H1 (cell line): Measurements from ENCODE around the gene BCL2L1. TPM values are rescaled to one million over a fixed set of nuclear protein-coding genes. Genes with fewer than 3 reads are reported as not detected.

Experiments
- CTCF ChIA-PET: fragments of 300-600 bp; sonication (Branson Sonifier 250); formaldehyde crosslinking; loops from one replicate; lab custom pipeline; 2021; ENCODE audit not compliant: partially characterized antibody; lab: Charles Lee
- POLR2A ChIA-PET: fragments of 300-600 bp; sonication (Branson Sonifier 250); formaldehyde crosslinking; loops from one replicate; lab custom pipeline; 2021; ENCODE audit warnings: inconsistent platforms; ENCODE audit not compliant: partially characterized antibody; lab: Charles Lee
- DNase-seq, 2 experiments: peaks; one replicate each; pipeline versions ENCODE4 v3.0.0 to v3.0.0-alpha.2; 2010 to 2022; ENCODE audit warnings: low spot score in 2 of 2, low read depth in 1 of 2, mixed read lengths in 1 of 2
- FAIRE-seq: peaks from 2 replicates; lab custom pipeline; 2011; peaks lifted over from hg19 to GRCh38; lab: Jason Lieb, UNC
- H2AFZ ChIP-seq: 2 replicates; pipeline ENCODE4 v1.8.1; 2012; ENCODE audit warnings: low read length, inconsistent platforms
- H2AK5ac ChIP-seq: 2 replicates; pipeline ENCODE4 v1.6.1; 2013; ENCODE audit warnings: low read depth, low read length
- H2BK120ac ChIP-seq: replicated peaks from 2 replicates; pipeline ENCODE3; 2013; ENCODE audit warnings: low read depth, low read length, inconsistent platforms
- H2BK12ac ChIP-seq: 2 replicates; pipeline ENCODE4 v1.6.1; 2013; ENCODE audit warnings: low read depth, low read length
- H2BK15ac ChIP-seq: 2 replicates; pipeline ENCODE4 v1.6.1; 2013; ENCODE audit warnings: low read length
- H2BK20ac ChIP-seq: 2 replicates; pipeline ENCODE4 v1.6.1; 2013; ENCODE audit warnings: low read length
- H2BK5ac ChIP-seq: 2 replicates; pipeline ENCODE4 v1.6.1; 2013; ENCODE audit warnings: low read depth, low read length
- H3K14ac ChIP-seq: 2 replicates; pipeline ENCODE4 v1.6.1; 2013; ENCODE audit warnings: inconsistent platforms; ENCODE audit not compliant: insufficient read length
- H3K18ac ChIP-seq: 2 replicates; pipeline ENCODE4 v1.6.1; 2013; ENCODE audit warnings: low read length; ENCODE audit errors: extremely low read depth
- H3K23ac ChIP-seq: 2 replicates; pipeline ENCODE4 v1.6.1; 2013; ENCODE audit warnings: inconsistent platforms; ENCODE audit not compliant: insufficient read length
- H3K23me2 ChIP-seq: 2 replicates; pipeline ENCODE4 v1.6.1; 2013; ENCODE audit warnings: low read depth, low read length
- H3K27ac ChIP-seq: 2 replicates; pipeline ENCODE4 v1.6.1; 2011; ENCODE audit warnings: low read depth, low read length, inconsistent platforms
- H3K27me3 ChIP-seq, 4 experiments: replicated peaks in 1 of 4; 1 replicate in 1 of 4; 2 replicates in 3 of 4; pipeline versions ENCODE4 v1.6.1 to v1.8.1; 2011 to 2013; ENCODE audit warnings: low read length in 3 of 4, mild to moderate bottlenecking in 3 of 4, inconsistent platforms in 2 of 4, mixed read lengths in 2 of 4, moderate library complexity in 1 of 4; ENCODE audit not compliant: control insufficient read depth in 3 of 4, insufficient read depth in 3 of 4; ENCODE audit errors: extremely low read depth in 1 of 4
- H3K36me3 ChIP-seq, 4 experiments: 2 replicates each; pipeline versions ENCODE4 v1.6.1 to v1.8.1; 2011 to 2013; ENCODE audit warnings: mild to moderate bottlenecking in 4 of 4, low read length in 3 of 4, moderate library complexity in 2 of 4, control low read depth in 1 of 4, inconsistent platforms in 1 of 4; ENCODE audit not compliant: insufficient read depth in 4 of 4, control insufficient read depth in 2 of 4
- H3K4ac ChIP-seq: replicated peaks from 2 replicates; pipeline ENCODE3; 2013; ENCODE audit warnings: low read length, low read depth, mixed read lengths, inconsistent platforms; ENCODE audit not compliant: insufficient read length
- H3K4me1 ChIP-seq, 4 experiments: replicated peaks in 1 of 4; 1 replicate in 1 of 4; 2 replicates in 3 of 4; pipeline versions ENCODE4 v1.6.1 to v1.8.1; 2011 to 2013; ENCODE audit warnings: low read length in 3 of 4, inconsistent platforms in 2 of 4, mixed read lengths in 1 of 4; ENCODE audit not compliant: insufficient read depth in 4 of 4, control insufficient read depth in 3 of 4
- H3K4me2 ChIP-seq, 2 experiments: 2 replicates each; pipeline versions ENCODE4 v1.6.1 to v1.8.1; 2011 to 2013; ENCODE audit warnings: low read depth in 2 of 2, low read length in 2 of 2, control low read depth in 1 of 2, inconsistent platforms in 1 of 2, mild to moderate bottlenecking in 1 of 2; ENCODE audit not compliant: insufficient read depth in 1 of 2
- H3K4me3 ChIP-seq, 4 experiments: fragments of 200-600, 300-600 bp in 1 of 4; sonication (generic), shearing (Covaris generic), sonication (Bioruptor Twin) in 1 of 4; 2 replicates each; pipeline versions ENCODE4 v1.5.1 to v1.8.1; 2011 to 2016; ENCODE audit warnings: low read length in 4 of 4, low read depth in 3 of 4, control low read depth in 2 of 4, inconsistent platforms in 2 of 4, mild to moderate bottlenecking in 2 of 4, mixed read lengths in 1 of 4, moderate library complexity in 1 of 4; ENCODE audit not compliant: insufficient read depth in 2 of 4; ENCODE audit errors: extremely low read depth in 1 of 4
- H3K56ac ChIP-seq: replicated peaks from 2 replicates; pipeline ENCODE3; 2013; ENCODE audit warnings: low read depth, mild to moderate bottlenecking, mixed read lengths, low read length, inconsistent platforms; ENCODE audit not compliant: insufficient read length
- H3K79me1 ChIP-seq: 2 replicates; pipeline ENCODE4 v1.6.1; 2013; ENCODE audit warnings: low read depth, low read length, control low read depth
- H3K79me2 ChIP-seq, 2 experiments: 2 replicates each; pipeline versions ENCODE4 v1.6.1 to v1.8.1; 2012 to 2013; ENCODE audit warnings: low read length in 2 of 2, mild to moderate bottlenecking in 2 of 2, inconsistent platforms in 1 of 2; ENCODE audit not compliant: insufficient read depth in 2 of 2, control insufficient read depth in 1 of 2
- H3K9ac ChIP-seq, 4 experiments: replicated peaks in 1 of 4; 1 replicate in 1 of 4; 2 replicates in 3 of 4; pipeline versions ENCODE4 v1.6.1 to v1.8.1; 2011 to 2013; ENCODE audit warnings: low read depth in 3 of 4, low read length in 3 of 4, control low read depth in 2 of 4, mild to moderate bottlenecking in 2 of 4, moderate library complexity in 2 of 4, inconsistent platforms in 1 of 4; ENCODE audit errors: extremely low read depth in 1 of 4
- H3K9me3 ChIP-seq, 2 experiments: 2 replicates each; pipeline versions ENCODE4 v1.6.1 to v1.8.1; 2012 to 2013; ENCODE audit warnings: mild to moderate bottlenecking in 2 of 2, moderate library complexity in 2 of 2, control low read depth in 1 of 2, inconsistent platforms in 1 of 2, low read depth in 1 of 2, low read length in 1 of 2, mixed read lengths in 1 of 2; ENCODE audit not compliant: insufficient read depth in 2 of 2
- H4K20me1 ChIP-seq, 2 experiments: replicated peaks in 1 of 2; 2 replicates each; pipeline versions ENCODE3 to v1.8.1; 2011 to 2013; ENCODE audit warnings: inconsistent platforms in 2 of 2, low read length in 2 of 2, mild to moderate bottlenecking in 1 of 2; ENCODE audit not compliant: insufficient read depth in 2 of 2, control insufficient read depth in 1 of 2
- H4K5ac ChIP-seq: 2 replicates; pipeline ENCODE4 v1.6.1; 2013; ENCODE audit warnings: low read length, low read depth, mixed read lengths, inconsistent platforms; ENCODE audit not compliant: insufficient read length
- H4K8ac ChIP-seq: 2 replicates; pipeline ENCODE4 v1.8.0; 2013; ENCODE audit warnings: mild to moderate bottlenecking, moderate library complexity, low read length, inconsistent platforms; ENCODE audit not compliant: insufficient read depth; ENCODE audit errors: extremely low read depth
- H4K91ac ChIP-seq: replicated peaks from 2 replicates; pipeline ENCODE3; 2013; ENCODE audit warnings: low read length, mixed read lengths, inconsistent platforms; ENCODE audit not compliant: insufficient read length
- CTBP2 ChIP-seq: IDR thresholded peaks from 2 replicates; pipeline ENCODE4 v1.7.0; 2011; ENCODE audit warnings: borderline replicate concordance, mild to moderate bottlenecking, moderate library complexity, mixed read lengths, low read length; ENCODE audit not compliant: insufficient read depth, insufficient read length
- EGR1 ChIP-seq: IDR thresholded peaks from 2 replicates; pipeline ENCODE4 v1.6.1; 2011; ENCODE audit warnings: low read depth, low read length, borderline replicate concordance
- EP300 ChIP-seq, 2 experiments: IDR thresholded peaks; 1 replicate in 1 of 2; 2 replicates in 1 of 2; pipeline ENCODE4 v1.6.1; 2011 to 2012; ENCODE audit warnings: low read depth in 2 of 2, low read length in 2 of 2, mild to moderate bottlenecking in 2 of 2, borderline replicate concordance in 1 of 2, inconsistent platforms in 1 of 2, moderate library complexity in 1 of 2
- GABPA ChIP-seq: IDR thresholded peaks from 2 replicates; pipeline ENCODE4 v1.6.1; 2011; ENCODE audit warnings: mild to moderate bottlenecking, low read length, moderate library complexity, borderline replicate concordance; ENCODE audit not compliant: insufficient read depth
- HDAC2 ChIP-seq, 2 experiments: fragments of 300-600 bp in 1 of 2; sonication (generic) in 1 of 2; IDR thresholded peaks; 2 replicates each; pipeline ENCODE4 v1.6.1; 2011 to 2012; ENCODE audit warnings: low read depth in 2 of 2, low read length in 2 of 2, mild to moderate bottlenecking in 2 of 2, moderate library complexity in 2 of 2, borderline replicate concordance in 1 of 2, inconsistent platforms in 1 of 2
- KDM4A ChIP-seq: IDR thresholded peaks from one replicate; pipeline ENCODE4 v1.7.1; 2012; ENCODE audit warnings: low read depth, mild to moderate bottlenecking, moderate library complexity, low read length, inconsistent platforms; ENCODE audit not compliant: severe bottlenecking
- NANOG ChIP-seq: IDR thresholded peaks from 2 replicates; pipeline ENCODE4 v1.6.1; 2011; ENCODE audit warnings: low read length, low read depth, mild to moderate bottlenecking, inconsistent platforms; ENCODE audit not compliant: insufficient read depth, poor library complexity, severe bottlenecking
- RFX5 ChIP-seq: IDR thresholded peaks from 2 replicates; pipeline ENCODE4 v1.6.1; 2011; ENCODE audit warnings: low read depth, low read length, improper control_type of control experiment, borderline replicate concordance
- USF2 ChIP-seq: IDR thresholded peaks from 2 replicates; pipeline ENCODE4 v1.6.1; 2011; ENCODE audit warnings: low read length, improper control_type of control experiment
- WGBS, 2 experiments: shearing (Covaris generic) in 1 of 2; methylation state at CpG; one replicate each; pipeline versions ENCODE4 v1.1.6 to v1.1.7; 2013 to 2015; ENCODE audit warnings: low lambda C conversion rate in 2 of 2, mixed read lengths in 2 of 2, inconsistent platforms in 1 of 2, low coverage in 1 of 2, missing lambda C conversion rate in 1 of 2; ENCODE audit not compliant: insufficient replicate concordance in 2 of 2, insufficient coverage in 1 of 2, insufficient read length in 1 of 2; ENCODE audit errors: extremely low coverage in 1 of 2, missing lambda C conversion rate in 1 of 2; 5-methylcytosine and 5-hydroxymethylcytosine counted together
- polyA plus RNA-seq, 7 experiments: library from polyadenylated mRNA; depleted of rRNA in 3 of 7; stranded (reverse) in 5 of 7; unstranded in 2 of 7; fragments of >200 nt in 5 of 7; fragments of 200-250 nt in 2 of 7; gene quantifications; 1 replicate in 5 of 7; 2 replicates in 1 of 7; 4 replicates in 1 of 7; pipeline versions ENCODE4 v1.2.1 to v1.2.3, GENCODE V29; 2011 to 2013; ENCODE audit warnings: missing spikeins in 2 of 7, mixed read lengths in 2 of 7
- total RNA-seq: library from RNA; stranded (reverse); fragmentation: NEBNext Ultra II Directional; extraction: Animal tissue kit (Norgen Biotek cat#: 25700); gene quantifications from 2 replicates; pipeline ENCODE4 v1.2.1, GENCODE V29; 2021
- TF ChIP-seq, protein P1 (sequence below): IDR thresholded peaks from 2 replicates; pipeline ENCODE4 v1.6.1; 2012; ENCODE audit warnings: inconsistent platforms

Gene BCL2L1
- total and polyA plus RNA-seq, 2 of the 8 experiments (the other 6 are each of a cell fraction or from before 2014, with no cell fraction given) = 64.9 to 66.1 TPM

DNA sequence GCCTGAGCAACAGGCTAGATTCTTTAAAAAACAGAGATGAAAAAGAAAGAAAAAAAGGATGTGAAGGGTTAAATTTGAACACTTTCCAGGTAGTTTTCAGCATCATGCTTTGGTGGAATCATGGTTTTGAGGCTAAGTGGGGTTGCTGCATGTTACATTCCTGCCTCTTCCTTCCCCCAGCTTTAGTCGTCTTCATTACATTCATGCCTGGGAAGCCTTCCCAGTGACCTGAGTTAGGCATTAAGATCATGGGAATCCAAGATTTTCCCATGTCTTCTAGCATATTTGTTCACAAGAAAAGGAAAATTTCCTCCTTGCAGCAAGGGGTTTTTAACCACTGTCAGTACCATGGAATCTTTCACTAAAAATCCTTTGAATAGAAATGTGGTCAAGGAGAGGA lies 28.5 kb upstream of the BCL2L1 start:
- Histone ChIP-seq H3K27me3 (no peaks in the 10 kb centered on the region), H4K8ac (no peak overlapping the region), H3K23ac (no peak overlapping the region), H2AK5ac (no peak overlapping the region), H2BK15ac (no peak overlapping the region), H3K9me3 (no peaks in the 10 kb centered on the region), H3K18ac (no peak overlapping the region), H3K56ac (no peak overlapping the region), H2BK120ac (no peak overlapping the region), H3K23me2 (no peaks in the 10 kb centered on the region), H3K79me1 (0 out of 2 replicates have a peak, but pooled peaks cover 5% of the 10 kb centered on the region), H2BK20ac (no peak overlapping the region), H2BK5ac (no peak overlapping the region), H3K36me3 (peaks cover 3 to 10% (median 5%) of the 10 kb centered on the region in 4 experiments; a peak in 5 of 8 replicates), H3K4me3 (no peak overlapping the region), H3K27ac (no peak overlapping the region), H3K14ac (no peak overlapping the region), H3K4me1 (peaks cover 0 to 2% (median 0%) of the 10 kb centered on the region in 4 experiments; a peak in 1 of 7 replicates), H3K9ac (no peak overlapping the region), H4K91ac (no peak overlapping the region), H3K4ac (no peak overlapping the region), H4K20me1 (peaks cover 3 to 7% of the 10 kb centered on the region in 2 experiments), H2AFZ (no peak overlapping the region), H3K4me2 (no peak overlapping the region), H4K5ac (no peak overlapping the region), H3K79me2 (peaks cover 0 to 84% of the 10 kb centered on the region in 2 experiments; a peak in 2 of 4 replicates), H2BK12ac (no peak overlapping the region)
- FAIRE-seq (no peak), DNase-seq (no peak)
- WGBS, 2 experiments = 90% methylated on average over 1 of the region's 1 CpG; no CpG with 5 or more reads in 1 of the 2 experiments
- POLR2A ChIA-PET = interaction anchor here (1.2 kb wide), 1 partner anchor 11 kb away, joined by 3 read pairs; no protein-coding TSS in a partner anchor
- CTCF ChIA-PET = interaction anchor here (1.0 to 3.0 kb wide), 2 partner anchors 27 to 290 kb away, joined by 3 to 14 read pairs; no protein-coding TSS in a partner anchor
- TF ChIP-seq CTBP2 (no peak), KDM4A (no peak), HDAC2 (IDR thresholded peaks at IDR 0.05; ENCODE audit: borderline replicate concordance in 1 of 2, low read depth in 2 of 2, low read length in 2 of 2) (no peak), USF2 (no peak), GABPA (no peak), NANOG (no peak), RFX5 (no peak), EGR1 (no peak), EP300 (IDR thresholded peaks at IDR 0.05; ENCODE audit: borderline replicate concordance in 1 of 2, low read depth in 2 of 2, low read length in 2 of 2) (no peak)
- TF ChIP-seq, protein P1, sequence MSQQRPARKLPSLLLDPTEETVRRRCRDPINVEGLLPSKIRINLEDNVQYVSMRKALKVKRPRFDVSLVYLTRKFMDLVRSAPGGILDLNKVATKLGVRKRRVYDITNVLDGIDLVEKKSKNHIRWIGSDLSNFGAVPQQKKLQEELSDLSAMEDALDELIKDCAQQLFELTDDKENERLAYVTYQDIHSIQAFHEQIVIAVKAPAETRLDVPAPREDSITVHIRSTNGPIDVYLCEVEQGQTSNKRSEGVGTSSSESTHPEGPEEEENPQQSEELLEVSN = no peak
